GM12878 (cell line): ENCODE measurements around the gene UVRAG. TPM values are rescaled to one million over a fixed set of nuclear protein-coding genes. Genes with fewer than 3 reads are reported as not detected.

ENCODE experiments used
- BACH1 ChIP-seq: fragments of 450-650 bp; IDR thresholded peaks from 2 replicates; pipeline ENCODE4 v1.6.1; 2017; ENCODE audit warnings: mild to moderate bottlenecking, borderline replicate concordance
- DPF2 ChIP-seq: fragments of 450-650 bp; IDR thresholded peaks from 2 replicates; pipeline ENCODE4 v1.6.1; 2017; ENCODE audit warnings: mild to moderate bottlenecking
- JUNB ChIP-seq: IDR thresholded peaks from 2 replicates; pipeline ENCODE4 v1.6.1; 2016; ENCODE audit warnings: antibody characterized with exemption, mild to moderate bottlenecking
- SUZ12 ChIP-seq: fragments of 200-600 bp; sonication (generic); IDR thresholded peaks from one replicate; pipeline ENCODE4 v1.6.1; 2018; ENCODE audit warnings: antibody characterized with exemption, mild to moderate bottlenecking; ENCODE audit not compliant: unreplicated experiment
- ZNF622 ChIP-seq: fragments of 450-650 bp; IDR thresholded peaks from 2 replicates; pipeline ENCODE4 v1.6.1; 2017; ENCODE audit warnings: mild to moderate bottlenecking, inconsistent platforms
- polyA plus RNA-seq, 11 experiments: library from polyadenylated mRNA; depleted of rRNA in 4 of 11; unstranded in 6 of 11; stranded (reverse) in 5 of 11; fragments of >200 nt; fragmentation: Nextera tagmentation in 4 of 11; fragmentation: Illumina TruSeq in 1 of 11; extraction: Ambion mirVana in 4 of 11; extraction: Trizol in 1 of 11; gene quantifications; 1 replicate in 1 of 11; 2 replicates in 10 of 11; pipeline versions ENCODE4 v1.2.1 to v1.2.3, GENCODE V29; 2011 to 2016; ENCODE audit warnings: inconsistent platforms in 2 of 11, missing spikeins in 2 of 11, low read depth in 1 of 11
- total RNA-seq, 4 experiments: library from RNA; depleted of rRNA in 3 of 4; stranded (reverse); fragments of >200 nt in 3 of 4; fragmentation: Illumina TruSeq in 1 of 4; extraction: Trizol in 1 of 4; gene quantifications; 2 replicates each; pipeline versions ENCODE4 v1.2.1 to v1.2.3, GENCODE V29; 2013 to 2021
- TF ChIP-seq, protein P1 (sequence below): fragments of 450-650 bp; formaldehyde crosslinking; IDR thresholded peaks from 2 replicates; pipeline ENCODE4 v1.5.0; 2022; ENCODE audit warnings: mild to moderate bottlenecking, missing genetic modification characterization
- TF ChIP-seq, protein P2 (sequence below): fragments of 450-650 bp; IDR thresholded peaks from 2 replicates; pipeline ENCODE4 v1.6.1; 2017; ENCODE audit warnings: antibody characterized with exemption, mild to moderate bottlenecking, moderate library complexity
- TF ChIP-seq, protein P3 (sequence below): fragments of 450-650 bp; IDR thresholded peaks from 2 replicates; pipeline ENCODE4 v1.6.1; 2017; ENCODE audit warnings: mild to moderate bottlenecking, moderate library complexity
- TF ChIP-seq, protein P4 (sequence below): IDR thresholded peaks from 2 replicates; pipeline ENCODE4 v1.6.1; 2011; ENCODE audit warnings: borderline replicate concordance, low read depth, mild to moderate bottlenecking, moderate library complexity, low read length; ENCODE audit not compliant: insufficient read depth, poor library complexity, severe bottlenecking
- TF ChIP-seq, protein P5 (sequence below): fragments of 450-650 bp; IDR thresholded peaks from 2 replicates; pipeline ENCODE4 v1.6.1; 2016; ENCODE audit warnings: mild to moderate bottlenecking, moderate library complexity, borderline replicate concordance

The UVRAG gene
- total and polyA plus RNA-seq, 10 of the 15 experiments (the other 5 are each of a cell fraction or from before 2014, with no cell fraction given): 7.0 to 43.4 (median 37.0) TPM

DNA sequence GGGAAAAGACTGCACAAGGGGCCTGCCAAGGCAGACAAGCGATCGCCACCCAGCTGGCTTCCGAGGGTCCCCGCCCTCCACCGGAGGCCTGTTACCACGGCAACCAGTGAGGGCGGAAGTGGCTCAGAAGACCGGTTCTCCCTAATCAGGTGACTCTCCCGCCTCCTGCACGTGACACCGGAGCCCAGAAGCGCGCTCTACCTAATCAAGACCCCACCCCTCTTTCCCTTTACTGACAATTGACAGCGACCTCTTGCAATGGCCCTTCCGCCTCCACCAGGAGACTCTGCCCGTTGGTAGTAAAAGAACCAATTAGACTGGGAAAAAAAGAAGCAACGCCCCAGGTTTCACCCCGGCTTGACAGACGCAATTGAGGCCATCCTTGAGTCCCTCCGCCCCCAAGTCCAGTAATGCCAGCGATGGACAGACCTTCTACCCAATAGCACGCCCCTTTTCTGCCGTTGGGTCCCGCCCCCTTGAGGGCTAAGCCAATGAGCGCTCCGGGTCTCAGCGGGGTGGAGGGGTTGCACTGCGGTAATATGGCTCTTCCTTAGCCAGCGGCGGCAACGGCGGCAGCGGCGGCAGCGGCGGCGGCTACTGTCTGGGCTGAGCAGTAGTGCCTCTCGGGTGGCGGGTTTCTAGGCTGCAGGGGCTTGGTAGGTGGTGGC lies at the start of gene UVRAG (continued):
- TF ChIP-seq, protein P1, sequence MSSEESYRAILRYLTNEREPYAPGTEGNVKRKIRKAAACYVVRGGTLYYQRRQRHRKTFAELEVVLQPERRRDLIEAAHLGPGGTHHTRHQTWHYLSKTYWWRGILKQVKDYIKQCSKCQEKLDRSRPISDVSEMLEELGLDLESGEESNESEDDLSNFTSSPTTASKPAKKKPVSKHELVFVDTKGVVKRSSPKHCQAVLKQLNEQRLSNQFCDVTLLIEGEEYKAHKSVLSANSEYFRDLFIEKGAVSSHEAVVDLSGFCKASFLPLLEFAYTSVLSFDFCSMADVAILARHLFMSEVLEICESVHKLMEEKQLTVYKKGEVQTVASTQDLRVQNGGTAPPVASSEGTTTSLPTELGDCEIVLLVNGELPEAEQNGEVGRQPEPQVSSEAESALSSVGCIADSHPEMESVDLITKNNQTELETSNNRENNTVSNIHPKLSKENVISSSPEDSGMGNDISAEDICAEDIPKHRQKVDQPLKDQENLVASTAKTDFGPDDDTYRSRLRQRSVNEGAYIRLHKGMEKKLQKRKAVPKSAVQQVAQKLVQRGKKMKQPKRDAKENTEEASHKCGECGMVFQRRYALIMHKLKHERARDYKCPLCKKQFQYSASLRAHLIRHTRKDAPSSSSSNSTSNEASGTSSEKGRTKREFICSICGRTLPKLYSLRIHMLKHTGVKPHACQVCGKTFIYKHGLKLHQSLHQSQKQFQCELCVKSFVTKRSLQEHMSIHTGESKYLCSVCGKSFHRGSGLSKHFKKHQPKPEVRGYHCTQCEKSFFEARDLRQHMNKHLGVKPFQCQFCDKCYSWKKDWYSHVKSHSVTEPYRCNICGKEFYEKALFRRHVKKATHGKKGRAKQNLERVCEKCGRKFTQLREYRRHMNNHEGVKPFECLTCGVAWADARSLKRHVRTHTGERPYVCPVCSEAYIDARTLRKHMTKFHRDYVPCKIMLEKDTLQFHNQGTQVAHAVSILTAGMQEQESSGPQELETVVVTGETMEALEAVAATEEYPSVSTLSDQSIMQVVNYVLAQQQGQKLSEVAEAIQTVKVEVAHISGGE (CRISPR knock-in tag): no peak
- TF ChIP-seq JUNB: no peak
- no peak; the same call in 1 of the 2 replicates for TF ChIP-seq BACH1
- TF ChIP-seq SUZ12: no peak
- TF ChIP-seq, protein P2, sequence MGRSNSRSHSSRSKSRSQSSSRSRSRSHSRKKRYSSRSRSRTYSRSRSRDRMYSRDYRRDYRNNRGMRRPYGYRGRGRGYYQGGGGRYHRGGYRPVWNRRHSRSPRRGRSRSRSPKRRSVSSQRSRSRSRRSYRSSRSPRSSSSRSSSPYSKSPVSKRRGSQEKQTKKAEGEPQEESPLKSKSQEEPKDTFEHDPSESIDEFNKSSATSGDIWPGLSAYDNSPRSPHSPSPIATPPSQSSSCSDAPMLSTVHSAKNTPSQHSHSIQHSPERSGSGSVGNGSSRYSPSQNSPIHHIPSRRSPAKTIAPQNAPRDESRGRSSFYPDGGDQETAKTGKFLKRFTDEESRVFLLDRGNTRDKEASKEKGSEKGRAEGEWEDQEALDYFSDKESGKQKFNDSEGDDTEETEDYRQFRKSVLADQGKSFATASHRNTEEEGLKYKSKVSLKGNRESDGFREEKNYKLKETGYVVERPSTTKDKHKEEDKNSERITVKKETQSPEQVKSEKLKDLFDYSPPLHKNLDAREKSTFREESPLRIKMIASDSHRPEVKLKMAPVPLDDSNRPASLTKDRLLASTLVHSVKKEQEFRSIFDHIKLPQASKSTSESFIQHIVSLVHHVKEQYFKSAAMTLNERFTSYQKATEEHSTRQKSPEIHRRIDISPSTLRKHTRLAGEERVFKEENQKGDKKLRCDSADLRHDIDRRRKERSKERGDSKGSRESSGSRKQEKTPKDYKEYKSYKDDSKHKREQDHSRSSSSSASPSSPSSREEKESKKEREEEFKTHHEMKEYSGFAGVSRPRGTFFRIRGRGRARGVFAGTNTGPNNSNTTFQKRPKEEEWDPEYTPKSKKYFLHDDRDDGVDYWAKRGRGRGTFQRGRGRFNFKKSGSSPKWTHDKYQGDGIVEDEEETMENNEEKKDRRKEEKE: no peak
- TF ChIP-seq, protein P3, sequence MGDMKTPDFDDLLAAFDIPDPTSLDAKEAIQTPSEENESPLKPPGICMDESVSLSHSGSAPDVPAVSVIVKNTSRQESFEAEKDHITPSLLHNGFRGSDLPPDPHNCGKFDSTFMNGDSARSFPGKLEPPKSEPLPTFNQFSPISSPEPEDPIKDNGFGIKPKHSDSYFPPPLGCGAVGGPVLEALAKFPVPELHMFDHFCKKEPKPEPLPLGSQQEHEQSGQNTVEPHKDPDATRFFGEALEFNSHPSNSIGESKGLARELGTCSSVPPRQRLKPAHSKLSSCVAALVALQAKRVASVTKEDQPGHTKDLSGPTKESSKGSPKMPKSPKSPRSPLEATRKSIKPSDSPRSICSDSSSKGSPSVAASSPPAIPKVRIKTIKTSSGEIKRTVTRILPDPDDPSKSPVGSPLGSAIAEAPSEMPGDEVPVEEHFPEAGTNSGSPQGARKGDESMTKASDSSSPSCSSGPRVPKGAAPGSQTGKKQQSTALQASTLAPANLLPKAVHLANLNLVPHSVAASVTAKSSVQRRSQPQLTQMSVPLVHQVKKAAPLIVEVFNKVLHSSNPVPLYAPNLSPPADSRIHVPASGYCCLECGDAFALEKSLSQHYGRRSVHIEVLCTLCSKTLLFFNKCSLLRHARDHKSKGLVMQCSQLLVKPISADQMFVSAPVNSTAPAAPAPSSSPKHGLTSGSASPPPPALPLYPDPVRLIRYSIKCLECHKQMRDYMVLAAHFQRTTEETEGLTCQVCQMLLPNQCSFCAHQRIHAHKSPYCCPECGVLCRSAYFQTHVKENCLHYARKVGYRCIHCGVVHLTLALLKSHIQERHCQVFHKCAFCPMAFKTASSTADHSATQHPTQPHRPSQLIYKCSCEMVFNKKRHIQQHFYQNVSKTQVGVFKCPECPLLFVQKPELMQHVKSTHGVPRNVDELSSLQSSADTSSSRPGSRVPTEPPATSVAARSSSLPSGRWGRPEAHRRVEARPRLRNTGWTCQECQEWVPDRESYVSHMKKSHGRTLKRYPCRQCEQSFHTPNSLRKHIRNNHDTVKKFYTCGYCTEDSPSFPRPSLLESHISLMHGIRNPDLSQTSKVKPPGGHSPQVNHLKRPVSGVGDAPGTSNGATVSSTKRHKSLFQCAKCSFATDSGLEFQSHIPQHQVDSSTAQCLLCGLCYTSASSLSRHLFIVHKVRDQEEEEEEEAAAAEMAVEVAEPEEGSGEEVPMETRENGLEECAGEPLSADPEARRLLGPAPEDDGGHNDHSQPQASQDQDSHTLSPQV: no peak
- TF ChIP-seq, protein P4, sequence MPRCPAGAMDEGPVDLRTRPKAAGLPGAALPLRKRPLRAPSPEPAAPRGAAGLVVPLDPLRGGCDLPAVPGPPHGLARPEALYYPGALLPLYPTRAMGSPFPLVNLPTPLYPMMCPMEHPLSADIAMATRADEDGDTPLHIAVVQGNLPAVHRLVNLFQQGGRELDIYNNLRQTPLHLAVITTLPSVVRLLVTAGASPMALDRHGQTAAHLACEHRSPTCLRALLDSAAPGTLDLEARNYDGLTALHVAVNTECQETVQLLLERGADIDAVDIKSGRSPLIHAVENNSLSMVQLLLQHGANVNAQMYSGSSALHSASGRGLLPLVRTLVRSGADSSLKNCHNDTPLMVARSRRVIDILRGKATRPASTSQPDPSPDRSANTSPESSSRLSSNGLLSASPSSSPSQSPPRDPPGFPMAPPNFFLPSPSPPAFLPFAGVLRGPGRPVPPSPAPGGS: no peak
- TF ChIP-seq DPF2: peak; percentile 95
- TF ChIP-seq, protein P5, sequence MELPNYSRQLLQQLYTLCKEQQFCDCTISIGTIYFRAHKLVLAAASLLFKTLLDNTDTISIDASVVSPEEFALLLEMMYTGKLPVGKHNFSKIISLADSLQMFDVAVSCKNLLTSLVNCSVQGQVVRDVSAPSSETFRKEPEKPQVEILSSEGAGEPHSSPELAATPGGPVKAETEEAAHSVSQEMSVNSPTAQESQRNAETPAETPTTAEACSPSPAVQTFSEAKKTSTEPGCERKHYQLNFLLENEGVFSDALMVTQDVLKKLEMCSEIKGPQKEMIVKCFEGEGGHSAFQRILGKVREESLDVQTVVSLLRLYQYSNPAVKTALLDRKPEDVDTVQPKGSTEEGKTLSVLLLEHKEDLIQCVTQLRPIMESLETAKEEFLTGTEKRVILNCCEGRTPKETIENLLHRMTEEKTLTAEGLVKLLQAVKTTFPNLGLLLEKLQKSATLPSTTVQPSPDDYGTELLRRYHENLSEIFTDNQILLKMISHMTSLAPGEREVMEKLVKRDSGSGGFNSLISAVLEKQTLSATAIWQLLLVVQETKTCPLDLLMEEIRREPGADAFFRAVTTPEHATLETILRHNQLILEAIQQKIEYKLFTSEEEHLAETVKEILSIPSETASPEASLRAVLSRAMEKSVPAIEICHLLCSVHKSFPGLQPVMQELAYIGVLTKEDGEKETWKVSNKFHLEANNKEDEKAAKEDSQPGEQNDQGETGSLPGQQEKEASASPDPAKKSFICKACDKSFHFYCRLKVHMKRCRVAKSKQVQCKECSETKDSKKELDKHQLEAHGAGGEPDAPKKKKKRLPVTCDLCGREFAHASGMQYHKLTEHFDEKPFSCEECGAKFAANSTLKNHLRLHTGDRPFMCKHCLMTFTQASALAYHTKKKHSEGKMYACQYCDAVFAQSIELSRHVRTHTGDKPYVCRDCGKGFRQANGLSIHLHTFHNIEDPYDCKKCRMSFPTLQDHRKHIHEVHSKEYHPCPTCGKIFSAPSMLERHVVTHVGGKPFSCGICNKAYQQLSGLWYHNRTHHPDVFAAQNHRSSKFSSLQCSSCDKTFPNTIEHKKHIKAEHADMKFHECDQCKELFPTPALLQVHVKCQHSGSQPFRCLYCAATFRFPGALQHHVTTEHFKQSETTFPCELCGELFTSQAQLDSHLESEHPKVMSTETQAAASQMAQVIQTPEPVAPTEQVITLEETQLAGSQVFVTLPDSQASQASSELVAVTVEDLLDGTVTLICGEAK: peak; percentile 79; the same call in 1 of the 2 replicates
- no peak for TF ChIP-seq ZNF622
